DLD1 (cell line): ENCODE results near the gene TPD52L1.
"Not testable (repeated sequence)": the region's sequence is repeated elsewhere in the genome, so short reads cannot be mapped to it uniquely, and the experiment has no call there.

Source experiments
- in situ Hi-C: cut with HindIII; loops from 2 replicates; pipeline ENCODE4 v1.10.0; 2017; ENCODE audit warnings: low sequenced_read_pairs

TPD52L1 gene

DNA sequence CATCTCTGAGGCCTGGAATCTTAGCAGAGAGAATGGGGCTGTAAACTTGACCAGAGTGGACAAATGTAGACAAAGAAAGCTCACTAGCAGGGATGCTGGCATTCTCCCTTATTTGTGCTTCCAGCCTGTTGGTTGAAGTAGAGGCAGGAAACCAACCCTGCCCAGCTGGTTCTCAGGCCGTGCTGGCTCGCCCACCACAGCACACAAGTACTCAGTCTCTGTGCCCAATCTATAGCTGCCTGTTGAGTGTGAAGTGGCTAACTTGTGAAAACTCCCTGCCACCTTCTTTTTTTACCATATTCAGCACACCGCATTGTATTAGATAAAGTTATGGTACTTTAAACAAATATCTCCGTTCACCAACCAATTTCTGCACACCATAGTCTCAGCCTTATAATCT is 110.9 kb downstream of the TPD52L1 start:
- in situ Hi-C loops: no loop called here

DNA sequence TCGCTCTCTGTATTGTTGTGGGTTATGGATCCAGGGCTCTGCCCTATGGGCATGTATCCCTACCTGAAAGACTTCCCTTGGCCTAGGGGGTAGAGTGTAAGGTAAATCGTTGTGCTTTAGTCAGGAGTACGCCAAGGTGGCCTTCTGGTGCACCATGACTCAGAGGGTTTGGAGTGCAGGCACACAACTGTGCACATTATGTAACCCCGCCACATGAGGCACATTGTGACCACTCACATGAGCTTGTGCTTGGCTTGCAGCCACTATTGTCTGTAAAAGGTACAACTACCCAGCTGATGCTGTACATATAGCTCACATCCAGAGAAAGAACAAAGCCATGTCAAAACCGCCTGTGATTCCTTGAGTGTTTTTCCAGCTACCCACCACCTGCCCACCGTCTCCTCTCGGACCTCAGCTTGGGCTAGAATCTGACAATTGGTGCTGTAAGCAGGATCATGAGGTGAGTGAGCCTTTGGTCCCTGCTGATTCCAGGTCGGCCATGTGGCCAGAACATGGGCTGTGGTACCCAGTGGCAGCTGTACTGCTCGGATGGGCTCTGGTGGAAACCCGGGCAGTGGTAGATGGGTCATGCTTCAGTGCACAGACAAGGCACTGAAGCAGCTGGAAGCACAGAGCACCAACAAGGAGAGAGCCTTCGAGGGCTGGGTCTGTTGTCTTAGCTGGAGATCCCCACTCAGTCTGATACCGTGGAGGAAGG is 114.4 kb downstream of the TPD52L1 start:
- in situ Hi-C loops: no loop called here

DNA sequence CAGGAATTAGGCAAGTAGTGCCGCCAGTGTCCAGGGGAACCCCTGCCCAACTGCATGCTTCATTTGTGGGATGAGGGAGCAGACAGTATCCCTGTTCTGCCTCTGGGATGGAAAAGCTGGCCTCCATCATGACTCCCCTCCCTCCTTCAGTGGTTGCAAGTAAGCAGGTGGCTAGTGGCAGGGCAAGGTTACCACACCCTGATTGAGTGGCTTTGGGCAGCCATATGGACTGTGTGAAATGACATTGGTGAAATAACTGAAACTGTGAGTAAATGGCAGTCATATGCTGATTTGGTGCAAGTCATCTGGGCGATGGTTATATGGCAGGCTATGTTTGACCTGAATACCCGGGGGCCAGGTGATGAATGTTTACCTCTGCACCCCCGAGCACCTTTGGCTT is 115.2 kb downstream of the TPD52L1 start:
- in situ Hi-C loops: no loop called here

GRCh38 chr6:125269328-125269985 is 115.9 kb downstream of the TPD52L1 start:
- in situ Hi-C loops: no loop called here

- in situ Hi-C loops: no loop called here
Measured at GRCh38 chr6:125270380-125270779, 116.8 kb downstream of the TPD52L1 start.

DNA sequence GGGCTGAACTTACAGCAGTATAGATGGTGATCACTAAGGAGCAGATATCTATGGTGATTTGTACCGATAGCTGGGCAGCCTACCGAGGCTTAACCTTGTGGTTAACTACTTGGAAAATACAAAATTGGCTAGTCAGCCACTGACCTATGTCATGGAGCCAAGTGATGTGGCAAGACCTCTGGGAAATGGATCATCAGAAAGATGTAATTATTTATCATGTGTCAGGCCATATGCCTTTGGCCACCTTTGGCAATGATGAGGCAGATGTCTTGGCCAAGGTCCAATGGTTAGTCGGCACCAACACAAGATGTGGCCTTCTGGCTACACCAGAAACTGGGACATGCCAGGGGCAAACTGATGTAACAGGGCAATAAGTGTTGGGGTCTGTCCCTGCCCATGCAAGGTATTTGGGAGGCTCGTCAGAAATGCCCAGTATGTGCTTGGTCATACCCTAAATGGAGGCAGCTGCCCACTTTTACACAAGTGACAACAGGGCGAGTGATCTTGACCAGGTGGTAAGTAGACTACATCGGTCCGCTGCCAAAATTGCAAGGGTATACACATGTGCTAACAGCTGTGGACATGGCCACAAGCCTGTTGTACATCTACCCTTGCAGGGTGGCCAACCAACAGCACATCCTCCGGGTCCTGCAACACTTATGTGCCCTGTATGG is 118.0 kb downstream of the TPD52L1 start:
- in situ Hi-C loops: no loop called here

DNA sequence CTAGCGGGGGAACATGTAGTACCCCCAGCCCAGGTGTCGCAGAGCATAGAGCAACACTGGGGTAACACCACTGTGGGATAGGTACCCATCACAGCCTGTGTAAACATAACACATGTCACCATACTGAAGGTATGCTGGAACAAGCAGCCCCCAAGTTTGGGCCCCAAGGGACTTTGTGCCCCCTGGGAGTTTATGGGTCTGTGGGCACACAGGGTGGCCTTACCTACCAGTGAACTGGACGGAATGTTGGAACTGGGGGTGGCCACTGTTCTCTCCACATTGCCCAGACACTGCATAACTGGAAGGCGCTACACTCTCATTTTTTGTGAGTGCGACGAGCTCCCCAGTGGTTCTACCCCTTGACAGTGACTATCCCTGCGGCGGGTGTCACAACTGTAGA is 119.7 kb downstream of the TPD52L1 start:
- in situ Hi-C loops: no loop called here

- in situ Hi-C loops: no loop called here
Measured at GRCh38 chr6:125273965-125274364, 120.4 kb downstream of the TPD52L1 start.

GRCh38 chr6:125274935-125275334 is 121.4 kb downstream of the TPD52L1 start:
- in situ Hi-C loops: no loop called here

DNA sequence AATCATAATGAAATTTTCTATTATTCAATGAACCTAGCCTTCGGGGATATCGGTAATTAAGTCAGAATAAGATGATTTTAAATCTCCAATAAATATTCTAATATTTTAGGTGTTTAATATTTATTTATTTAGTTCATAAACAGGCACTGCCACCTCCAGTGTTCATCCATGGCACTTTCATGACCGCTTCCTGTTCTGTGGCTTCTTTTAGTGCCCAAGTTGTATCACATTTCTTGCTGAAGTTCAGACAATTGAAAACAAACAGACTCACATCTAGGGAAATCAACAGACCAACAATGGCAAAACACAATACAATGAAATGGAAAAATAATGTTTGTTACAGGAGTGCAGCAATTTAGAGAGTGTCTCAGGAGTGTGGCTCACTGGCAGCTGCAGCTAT is 122.2 kb downstream of the TPD52L1 start:
- in situ Hi-C loops: no loop called here

- in situ Hi-C loops: no loop called here
Measured at GRCh38 chr6:125277838-125278237, 124.3 kb downstream of the TPD52L1 start.

- in situ Hi-C loops: no loop called here
Measured at GRCh38 chr6:125279961-125280360, 126.4 kb downstream of the TPD52L1 start.

- in situ Hi-C loops: not testable (repeated sequence)
Measured at GRCh38 chr6:125280370-125281035, 126.9 kb downstream of the TPD52L1 start.

DNA sequence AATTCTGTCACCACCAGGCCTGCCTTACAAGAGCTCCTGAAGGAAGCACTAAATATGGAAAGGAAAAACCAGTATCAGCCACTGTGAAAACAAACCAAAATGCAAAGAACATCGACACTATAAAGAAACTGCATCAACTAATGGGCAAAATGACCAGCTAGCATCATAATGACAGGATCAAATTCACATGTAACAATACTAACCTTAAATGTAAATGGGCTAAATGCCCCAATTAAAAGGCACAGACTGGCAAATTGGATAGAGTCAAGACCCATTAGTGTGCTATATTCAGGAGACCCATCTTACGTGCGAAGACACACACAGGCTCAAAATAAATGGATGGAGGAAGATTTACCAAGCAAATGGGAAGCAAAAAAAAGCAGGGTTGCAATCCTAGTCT is 128.9 kb downstream of the TPD52L1 start:
- in situ Hi-C loops: not testable (repeated sequence)

- in situ Hi-C loops: no loop called here
Measured at GRCh38 chr6:125285353-125285752, 131.8 kb downstream of the TPD52L1 start.

- in situ Hi-C loops: no loop called here
Measured at GRCh38 chr6:125285936-125286335, 132.4 kb downstream of the TPD52L1 start.

- in situ Hi-C loops: no loop called here
Measured at GRCh38 chr6:125287718-125288117, 134.1 kb downstream of the TPD52L1 start.

DNA sequence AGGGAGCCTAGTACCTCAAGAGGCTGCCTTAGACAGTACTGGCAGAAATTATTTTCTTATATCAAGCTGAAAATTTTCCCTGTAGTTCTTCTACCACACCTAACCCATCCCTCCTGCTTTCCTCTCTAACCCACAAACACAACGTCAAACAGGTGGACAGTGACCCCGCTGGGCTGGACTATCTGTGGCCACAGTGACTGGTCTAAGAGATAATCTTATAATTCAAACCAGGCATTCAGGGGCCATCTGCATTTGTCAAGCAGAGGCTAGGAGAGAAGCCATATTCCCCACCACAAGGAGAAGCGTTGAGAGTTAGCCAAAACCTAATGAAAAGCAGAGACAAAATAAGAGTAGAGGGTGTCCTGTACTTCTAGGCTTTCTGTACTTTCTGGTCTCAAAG is 140.0 kb downstream of the TPD52L1 start:
- in situ Hi-C loops: no loop called here

- in situ Hi-C loops: no loop called here
Measured at GRCh38 chr6:125294036-125294435, 140.5 kb downstream of the TPD52L1 start.

DNA sequence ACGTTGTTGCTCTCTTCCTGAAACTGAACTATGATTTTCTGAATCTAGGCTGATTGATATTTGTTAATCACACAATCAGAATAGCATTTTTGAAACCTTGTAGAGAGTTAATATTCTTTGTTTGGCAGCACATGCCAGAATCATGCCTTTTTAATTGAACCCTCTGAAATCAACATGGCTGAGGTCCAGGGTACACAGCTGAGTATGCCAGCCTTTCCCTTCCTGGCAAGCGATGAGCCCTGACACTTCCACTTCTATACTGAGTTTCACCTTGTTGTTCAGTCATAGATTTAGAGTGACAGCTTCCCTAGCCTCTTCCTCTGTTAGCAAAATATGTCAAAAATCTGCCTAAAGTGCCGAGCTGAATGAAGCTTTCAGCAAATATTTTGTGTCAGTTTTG is 141.4 kb downstream of the TPD52L1 start:
- in situ Hi-C loops: no loop called here

GRCh38 chr6:125296471-125296870 is 142.9 kb downstream of the TPD52L1 start:
- in situ Hi-C loops: no loop called here

DNA sequence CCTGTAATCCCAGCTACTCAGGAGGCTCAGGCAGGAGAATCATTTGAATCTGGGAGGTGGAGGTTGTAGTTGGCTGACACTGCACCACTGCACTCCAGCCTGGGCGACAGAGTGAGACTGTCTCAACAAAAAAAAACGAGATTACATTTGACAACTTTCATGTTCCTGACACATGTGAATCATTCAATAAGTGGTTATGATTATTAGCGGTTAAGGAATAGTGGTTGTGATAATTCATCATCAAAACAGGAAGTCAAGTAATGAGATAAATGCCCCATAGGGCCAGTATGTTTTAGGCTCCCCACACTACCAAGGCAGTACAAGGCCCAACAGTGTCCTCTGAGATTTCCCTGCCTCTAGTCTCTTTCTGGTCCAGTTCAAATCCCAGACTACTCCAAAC is 145.7 kb downstream of the TPD52L1 start:
- in situ Hi-C loops: no loop called here
